ENCODE data around the gene ITGA1. TPM values are rescaled to one million over a fixed set of nuclear protein-coding genes. Genes with fewer than 3 reads are reported as not detected.
"Not testable (repeated sequence)": the region's sequence is repeated elsewhere in the genome, so short reads cannot be mapped to it uniquely, and the experiment has no call there.

ITGA1 gene
- total RNA-seq, 1 experiment from 2014 or later, result 0.71 TPM

DNA sequence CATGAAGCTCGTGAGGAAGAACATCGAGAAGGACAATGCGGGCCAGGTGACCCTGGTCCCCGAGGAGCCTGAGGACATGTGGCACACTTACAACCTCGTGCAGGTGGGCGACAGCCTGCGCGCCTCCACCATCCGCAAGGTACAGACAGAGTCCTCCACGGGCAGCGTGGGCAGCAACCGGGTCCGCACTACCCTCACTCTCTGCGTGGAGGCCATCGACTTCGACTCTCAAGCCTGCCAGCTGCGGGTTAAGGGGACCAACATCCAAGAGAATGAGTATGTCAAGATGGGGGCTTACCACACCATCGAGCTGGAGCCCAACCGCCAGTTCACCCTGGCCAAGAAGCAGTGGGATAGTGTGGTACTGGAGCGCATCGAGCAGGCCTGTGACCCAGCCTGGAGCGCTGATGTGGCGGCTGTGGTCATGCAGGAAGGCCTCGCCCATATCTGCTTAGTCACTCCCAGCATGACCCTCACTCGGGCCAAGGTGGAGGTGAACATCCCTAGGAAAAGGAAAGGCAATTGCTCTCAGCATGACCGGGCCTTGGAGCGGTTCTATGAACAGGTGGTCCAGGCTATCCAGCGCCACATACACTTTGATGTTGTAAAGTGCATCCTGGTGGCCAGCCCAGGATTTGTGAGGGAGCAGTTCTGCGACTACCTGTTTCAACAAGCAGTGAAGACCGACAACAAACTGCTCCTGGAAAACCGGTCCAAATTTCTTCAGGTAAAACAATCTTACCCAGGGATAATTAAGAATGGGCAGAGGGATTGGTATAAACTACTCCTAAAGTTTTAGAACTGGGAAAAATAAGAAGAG, 12.9 kb downstream of the ITGA1 start:
- DNase-seq (ENCODE audit: low spot score), result peak; percentile 62

DNA sequence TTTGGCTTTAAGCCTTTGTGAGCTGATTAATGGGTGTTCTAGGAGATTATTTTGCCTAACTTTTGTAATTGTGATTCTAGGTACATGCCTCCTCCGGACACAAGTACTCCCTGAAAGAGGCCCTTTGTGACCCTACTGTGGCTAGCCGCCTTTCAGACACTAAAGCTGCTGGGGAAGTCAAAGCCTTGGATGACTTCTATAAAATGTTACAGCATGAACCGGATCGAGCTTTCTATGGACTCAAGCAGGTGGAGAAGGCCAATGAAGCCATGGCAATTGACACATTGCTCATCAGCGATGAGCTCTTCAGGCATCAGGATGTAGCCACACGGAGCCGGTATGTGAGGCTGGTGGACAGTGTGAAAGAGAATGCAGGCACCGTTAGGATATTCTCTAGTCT, 13.6 kb downstream of the ITGA1 start:
- no peak for DNase-seq (ENCODE audit: low spot score)

DNA sequence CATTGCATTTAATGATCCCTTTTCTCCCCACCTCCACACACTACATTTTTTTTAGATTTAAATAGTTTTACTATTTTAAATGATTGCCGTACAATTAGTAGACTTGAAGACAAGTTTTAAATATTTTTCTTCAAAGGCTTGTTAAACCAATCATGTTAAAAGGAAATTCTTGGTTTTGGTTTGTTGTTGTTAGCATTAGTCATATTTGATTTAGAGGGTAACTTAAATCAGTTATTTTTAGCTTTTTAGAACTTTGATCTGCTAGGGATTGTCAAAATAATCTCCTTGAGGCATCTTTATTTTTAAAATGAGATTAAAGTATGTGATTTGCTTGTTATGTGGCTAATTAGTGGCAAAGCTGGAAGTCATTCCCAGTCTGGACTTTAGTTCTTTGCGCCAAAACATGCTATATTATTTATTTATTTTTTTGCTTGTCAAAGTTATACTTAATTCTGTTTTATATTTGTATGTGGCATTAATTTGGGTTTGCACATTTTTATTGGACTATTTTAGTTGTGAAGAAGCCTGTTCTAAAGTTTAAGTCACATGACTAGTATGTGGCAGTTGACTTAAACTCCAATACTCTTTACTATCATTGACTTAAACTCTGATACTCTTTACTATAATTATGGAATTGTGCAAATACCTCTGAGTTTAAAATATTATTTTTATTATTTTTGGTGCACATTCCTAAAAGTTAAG, 14.7 kb downstream of the ITGA1 start:
- DNase-seq (ENCODE audit: low spot score), result no peak

DNA sequence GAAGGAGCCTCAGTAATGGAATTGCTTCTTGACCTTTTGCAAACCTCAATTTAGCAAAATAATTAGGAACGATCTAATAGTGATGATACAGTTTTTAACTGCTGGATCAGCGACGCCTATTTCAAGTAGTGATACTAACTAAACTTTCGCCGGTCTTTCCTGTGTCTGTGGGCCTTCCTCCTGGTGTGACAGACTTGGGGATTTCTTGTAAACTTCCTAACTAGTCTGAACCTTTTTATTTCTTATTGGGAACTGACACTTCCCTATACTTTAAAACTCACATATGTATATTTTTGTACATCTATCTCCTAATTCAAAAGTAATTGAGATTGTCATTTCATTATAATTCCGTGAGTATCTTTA, 15.2 kb downstream of the ITGA1 start:
- DNase-seq (ENCODE audit: low spot score), result no peak

DNA sequence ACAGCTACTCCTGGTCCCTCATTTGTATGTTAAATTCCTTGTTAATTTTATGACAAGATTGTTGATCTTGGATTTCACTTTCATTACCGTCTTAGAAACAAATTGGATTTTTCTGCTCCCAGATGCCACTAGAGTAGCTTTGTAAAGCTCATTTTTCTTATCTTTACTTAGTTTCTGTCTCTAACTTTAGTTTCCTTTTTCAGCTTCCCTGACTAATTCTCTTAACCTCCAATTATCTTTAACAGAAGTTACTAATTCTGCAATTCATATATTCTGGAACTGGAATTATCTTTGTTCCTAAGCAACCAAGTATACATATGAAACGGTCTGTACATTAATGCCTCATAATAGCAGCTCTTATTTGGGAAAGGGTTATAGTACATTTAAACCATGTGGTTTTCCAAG, 16.7 kb downstream of the ITGA1 start:
- DNase-seq (ENCODE audit: low spot score), result no peak

DNA sequence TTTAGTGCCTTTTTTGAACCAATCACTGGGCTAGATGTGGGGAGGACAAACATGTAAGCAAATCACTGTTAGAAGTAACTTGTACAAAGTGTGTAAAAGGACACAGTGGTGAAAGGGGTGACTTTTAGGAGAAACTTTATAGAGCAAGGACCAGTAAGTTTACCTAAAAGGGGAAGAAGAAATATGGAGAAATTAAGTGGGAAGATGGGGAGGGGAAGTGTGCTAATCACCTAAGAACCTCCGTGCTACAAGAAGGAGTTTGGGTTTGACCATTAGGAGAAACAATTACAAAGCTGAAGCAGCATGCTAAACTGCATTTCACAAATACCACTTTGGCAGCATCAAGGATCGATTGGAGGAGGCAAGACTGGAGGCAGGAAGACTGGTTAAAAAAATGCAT, 17.3 kb downstream of the ITGA1 start:
- no peak for DNase-seq (ENCODE audit: low spot score)

DNA sequence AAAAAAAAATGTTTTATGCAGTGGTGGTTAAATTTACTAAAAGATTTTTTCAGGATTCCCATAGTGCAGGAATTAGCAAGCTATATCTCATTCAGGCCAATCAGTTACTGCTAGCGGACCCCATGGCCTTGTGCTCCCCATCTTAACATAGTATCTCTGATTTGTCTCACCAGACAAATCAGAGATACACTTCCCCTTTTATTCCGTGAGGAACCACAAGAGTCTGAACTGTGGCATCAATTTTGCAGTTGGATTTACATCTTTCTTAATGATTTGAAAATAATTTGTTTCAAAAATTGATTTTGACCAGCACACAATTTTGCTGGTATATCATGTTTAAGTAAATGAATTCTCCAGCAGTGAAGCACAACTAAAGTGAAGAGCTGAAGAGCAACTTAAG, 17.9 kb downstream of the ITGA1 start:
- DNase-seq (ENCODE audit: low spot score), result no peak

DNA sequence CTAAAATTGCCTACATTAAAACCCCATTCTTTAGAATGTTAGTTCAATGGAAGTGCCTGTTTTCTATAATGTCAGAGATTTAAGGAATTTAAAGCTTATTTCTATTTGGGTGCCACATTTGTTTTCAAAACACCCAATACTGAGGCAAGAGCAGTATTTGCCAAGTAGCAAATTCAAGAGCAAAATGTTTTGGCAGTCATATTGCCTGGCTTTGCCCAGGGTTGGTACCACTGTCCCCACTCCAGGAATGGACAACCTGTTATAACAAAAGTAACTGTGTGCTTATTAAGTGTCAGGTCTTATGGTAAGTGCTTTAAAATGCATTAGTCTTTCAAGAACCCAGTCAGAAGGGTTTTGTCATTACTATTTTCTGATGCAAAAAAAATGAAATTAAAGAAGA, 19.3 kb downstream of the ITGA1 start:
- DNase-seq (ENCODE audit: low spot score), result no peak

DNA sequence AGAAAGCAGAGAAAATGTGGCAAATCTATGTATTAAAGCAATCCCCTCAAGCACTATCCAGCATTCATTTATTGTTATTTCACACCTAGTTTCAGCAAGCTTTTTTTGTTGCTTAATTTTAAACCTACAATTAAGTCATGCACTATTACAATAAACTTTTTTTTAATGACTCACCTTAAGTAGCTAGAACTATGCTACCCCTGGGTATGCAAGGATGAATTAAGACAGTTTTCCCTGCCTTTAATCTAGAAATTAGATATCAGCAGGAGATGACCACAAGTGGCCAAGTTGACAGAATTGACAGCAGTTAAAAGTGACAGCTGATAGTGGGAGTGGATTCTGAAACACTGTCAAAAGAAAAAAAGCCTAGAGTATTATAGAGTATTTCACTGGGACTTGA, 20.0 kb downstream of the ITGA1 start:
- DNase-seq (ENCODE audit: low spot score), result no peak

DNA sequence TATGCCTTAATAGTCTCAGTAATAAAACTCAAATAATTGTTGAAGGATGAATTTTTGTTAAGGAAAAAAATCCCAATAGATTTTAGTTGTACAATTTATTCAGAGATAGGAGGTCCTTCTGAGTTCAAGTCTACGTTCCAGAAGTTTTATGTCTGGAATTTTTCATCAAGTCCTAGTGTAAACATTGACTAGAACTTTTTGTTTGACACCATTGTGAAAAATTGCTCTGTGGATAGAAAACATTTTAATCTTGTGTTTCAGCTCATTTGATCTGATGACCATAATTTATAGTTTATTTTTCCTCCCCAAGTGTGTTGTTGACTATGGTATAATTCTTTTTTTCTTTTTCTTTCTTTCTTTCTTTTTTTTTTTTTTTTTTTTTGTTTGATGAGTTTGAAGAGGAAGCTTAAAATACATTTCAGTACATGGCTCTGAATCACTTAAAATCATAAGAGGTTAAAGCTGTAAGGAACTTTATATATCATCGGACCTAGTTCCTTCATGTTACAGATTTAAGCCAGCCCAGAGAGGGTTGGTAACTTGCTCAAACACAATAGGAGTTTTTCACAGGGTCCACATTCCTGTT, 20.7 kb downstream of the ITGA1 start:
- no peak for DNase-seq (ENCODE audit: low spot score)

DNA sequence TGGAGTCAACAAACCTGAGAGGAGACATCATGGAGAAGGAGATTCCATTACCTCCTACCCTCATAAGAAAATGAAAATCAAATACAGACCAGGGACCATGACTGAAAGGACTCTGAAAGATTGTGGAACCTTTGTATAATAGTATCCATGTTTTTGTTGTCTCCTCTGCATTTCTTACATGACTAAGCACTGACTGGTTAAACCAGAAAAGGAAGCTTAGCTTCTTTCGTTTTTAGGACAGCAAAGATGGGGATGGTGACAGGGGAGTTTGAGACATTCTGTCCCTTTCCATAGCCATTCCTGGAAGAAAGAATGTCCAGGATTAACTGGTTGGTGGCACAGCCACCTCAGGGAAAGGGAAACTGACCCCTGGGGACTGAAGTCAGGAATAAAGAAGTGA, 22.2 kb downstream of the ITGA1 start:
- DNase-seq (ENCODE audit: low spot score), result no peak

DNA sequence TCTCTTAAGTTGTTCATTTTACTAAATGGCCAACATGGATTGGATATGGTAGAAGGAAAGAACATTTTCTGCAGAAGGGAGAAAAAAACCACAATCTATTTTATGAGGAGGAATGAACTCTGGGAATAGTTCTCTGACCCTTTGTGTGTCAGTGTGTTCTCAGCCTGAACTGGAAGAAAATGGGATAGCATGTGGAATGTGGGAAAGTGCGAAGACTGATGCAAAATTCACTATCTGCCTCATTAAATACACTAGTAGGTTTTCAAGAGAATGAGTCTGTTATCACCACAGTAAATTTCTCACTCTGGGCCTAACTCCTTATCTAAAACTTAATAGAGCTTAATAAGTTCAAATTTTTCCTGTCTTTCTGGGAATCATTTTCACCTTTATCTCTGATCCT, 22.7 kb downstream of the ITGA1 start:
- DNase-seq (ENCODE audit: low spot score), result no peak

DNA sequence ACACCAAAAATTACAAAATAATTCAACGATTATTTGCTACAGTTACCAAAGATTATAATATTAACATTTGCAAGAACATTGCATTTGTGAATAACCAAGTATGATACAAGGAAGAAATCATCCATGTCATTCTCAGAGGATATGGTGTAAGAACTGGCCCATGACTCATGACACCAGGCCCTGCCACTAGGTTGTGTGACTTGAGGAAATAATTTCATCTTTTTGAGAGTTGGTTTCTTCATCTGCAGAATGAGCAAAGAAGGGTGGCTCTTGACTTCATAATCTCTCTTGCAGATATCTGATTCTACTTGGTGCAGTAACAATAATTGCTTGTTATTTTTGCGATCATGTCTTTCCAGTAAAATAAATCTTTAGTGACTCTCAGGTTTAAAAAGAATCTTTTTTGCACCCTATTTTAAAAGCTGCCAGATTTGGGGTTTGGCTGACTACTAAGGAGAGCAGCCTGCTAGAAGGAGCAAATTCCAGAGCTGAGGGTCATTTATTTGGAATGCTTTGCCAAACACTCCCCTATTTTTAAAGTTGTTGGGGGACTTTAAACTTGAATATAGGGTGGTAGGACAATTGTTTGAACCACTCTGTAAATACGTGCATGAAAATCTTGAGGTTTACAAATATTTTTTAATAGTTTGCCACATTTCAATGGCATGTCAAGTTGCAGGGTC, 23.5 kb downstream of the ITGA1 start:
- peak; percentile 13 for DNase-seq (ENCODE audit: low spot score)

DNA sequence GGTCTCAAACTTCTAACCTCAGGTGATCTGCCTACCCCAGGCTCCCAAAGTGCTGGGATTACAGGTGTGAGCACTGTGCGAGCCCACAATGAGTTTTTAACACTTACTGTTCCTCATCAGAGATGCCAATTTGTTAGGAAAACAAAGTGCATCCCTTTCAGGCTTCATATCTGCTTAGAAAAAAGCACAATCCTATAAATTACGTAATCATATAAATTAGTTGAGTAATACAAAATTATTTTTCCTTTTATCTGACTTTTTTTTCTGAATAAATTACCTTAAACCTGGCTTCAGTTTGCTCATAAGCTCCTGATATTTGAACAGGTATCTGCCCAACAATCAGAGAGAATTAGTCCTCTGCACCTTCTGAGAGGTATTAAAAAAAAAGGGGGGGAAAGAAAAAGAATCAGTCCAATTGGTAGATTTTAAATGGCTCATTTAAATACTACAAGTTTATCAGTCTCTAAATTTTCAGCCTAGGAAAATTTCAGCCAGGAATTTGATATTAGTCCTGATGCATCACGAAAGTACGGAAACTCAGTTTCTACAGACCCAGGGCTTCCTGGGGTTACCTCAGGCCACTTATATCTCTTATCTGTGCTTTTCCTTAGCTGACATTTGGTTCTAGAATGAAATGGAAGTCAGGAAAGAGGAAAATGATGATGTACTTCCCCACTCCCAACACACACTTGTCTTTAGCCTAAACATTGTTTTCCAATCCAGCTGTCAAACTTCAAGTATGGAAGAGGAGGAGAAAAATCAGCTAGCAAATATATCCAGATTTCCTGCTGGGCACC, 26.8 kb downstream of the ITGA1 start:
- DNase-seq (ENCODE audit: low spot score), result no peak

DNA sequence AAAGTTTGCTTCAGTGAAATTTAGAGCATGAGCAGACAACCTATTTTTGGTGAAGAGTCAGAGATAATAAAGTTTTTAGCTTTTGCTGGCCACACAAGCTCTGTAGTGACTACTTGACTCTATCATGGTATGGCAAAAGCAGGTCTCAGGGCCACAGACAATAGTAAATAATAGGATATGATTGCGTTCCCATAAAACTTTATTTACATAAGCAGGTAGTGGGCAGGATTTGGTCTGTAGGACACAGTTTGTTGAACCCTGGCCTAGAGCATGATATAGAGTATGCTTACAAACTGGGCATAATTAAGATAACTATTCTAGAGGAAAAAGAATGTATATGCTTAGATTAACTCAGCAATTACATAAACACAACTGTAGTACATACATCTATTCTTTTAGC, 30.1 kb downstream of the ITGA1 start:
- no peak for DNase-seq (ENCODE audit: low spot score)

DNA sequence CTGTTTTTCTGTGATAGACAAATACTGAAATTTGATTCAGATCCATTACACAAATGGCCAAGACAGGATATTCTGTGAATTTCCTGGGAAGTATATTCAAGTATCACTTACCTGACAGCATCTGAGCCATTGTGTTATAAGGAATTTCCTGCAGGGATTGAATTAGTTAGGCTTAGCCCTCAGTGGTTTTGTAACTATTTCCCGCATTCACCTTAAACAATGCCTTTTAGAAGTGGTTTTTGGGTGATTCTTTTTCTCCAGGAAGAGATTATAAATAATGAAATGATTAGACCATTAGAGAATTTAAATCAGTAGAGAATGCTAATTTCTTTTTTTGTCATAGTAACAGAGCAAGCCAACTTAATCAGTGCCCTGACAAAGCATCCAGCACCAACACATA, 30.6 kb downstream of the ITGA1 start:
- no peak for DNase-seq (ENCODE audit: low spot score)

DNA sequence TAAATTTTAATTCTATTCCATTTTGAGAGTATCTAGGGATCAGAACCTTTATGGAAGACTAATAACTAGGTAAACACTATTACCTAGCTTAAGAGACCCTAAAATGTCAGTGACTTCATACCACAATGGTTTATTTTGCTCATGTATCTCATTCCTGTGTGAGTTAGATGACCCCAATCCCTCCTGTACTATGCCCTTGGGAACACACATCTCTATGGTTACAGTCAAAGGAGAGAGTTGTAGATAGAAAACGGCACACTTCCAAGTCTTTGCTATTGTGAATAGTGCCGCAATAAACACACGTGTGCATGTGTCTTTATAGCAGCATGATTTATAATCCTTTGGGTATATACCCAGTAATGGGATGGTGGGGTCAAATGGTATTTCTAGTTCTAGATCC, 31.1 kb downstream of the ITGA1 start:
- not testable (repeated sequence) for DNase-seq (ENCODE audit: low spot score)

DNA sequence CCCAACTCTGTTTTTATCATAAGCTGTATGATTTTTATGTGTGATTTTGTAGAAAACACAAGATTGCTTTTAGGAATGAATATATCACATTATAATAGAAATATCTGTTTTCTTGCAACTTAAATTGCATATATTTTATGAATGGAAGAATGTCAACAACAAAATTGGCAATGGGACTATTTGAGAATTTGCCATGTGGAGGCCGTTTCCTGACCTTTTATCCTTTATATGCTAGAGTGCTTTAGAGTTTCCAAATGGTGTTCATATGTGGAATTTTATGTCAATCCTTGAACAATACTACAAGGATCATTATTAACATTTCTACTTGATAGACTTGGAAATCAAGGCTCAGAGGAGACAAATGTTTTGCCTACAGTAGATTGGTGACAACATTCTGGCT, 34.2 kb downstream of the ITGA1 start:
- DNase-seq (ENCODE audit: low spot score), result no peak

DNA sequence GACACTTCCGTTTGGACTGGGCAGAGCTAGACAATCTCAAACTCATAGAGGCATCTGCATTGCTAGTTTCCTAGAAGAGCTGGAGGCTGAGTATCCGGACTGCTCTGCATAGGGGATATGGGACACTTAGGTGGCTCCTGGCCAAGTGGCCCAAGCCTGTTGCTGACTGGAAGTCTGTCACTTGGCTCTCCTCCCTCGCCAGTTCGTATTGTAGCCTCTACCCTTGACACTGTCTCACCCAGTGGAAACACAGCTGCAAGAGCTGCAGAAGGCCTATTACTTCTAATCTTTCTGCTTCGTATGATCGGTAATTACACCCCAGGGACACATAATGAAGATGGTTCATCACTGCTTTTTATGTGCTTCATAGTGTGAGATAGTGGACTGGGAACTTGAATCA, 34.7 kb downstream of the ITGA1 start:
- no peak for DNase-seq (ENCODE audit: low spot score)

DNA sequence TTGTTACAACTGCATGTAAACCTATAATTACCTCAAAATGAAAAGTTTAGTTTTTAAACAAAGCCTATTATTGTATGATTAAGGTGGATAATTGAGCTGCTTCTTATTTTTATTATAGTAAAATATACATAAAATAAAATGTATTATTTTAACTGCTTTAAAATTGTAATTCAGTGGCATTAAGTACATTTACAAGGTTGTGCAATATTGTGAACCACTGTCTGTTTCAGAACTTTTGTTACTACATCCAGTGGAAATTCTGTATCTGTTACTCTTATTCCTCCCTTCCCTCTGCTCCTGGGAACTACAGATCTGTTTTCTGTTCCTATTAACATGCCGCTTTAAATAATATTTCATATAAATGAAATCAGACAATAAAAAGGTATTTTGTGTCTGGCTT, 37.1 kb downstream of the ITGA1 start:
- DNase-seq (ENCODE audit: low spot score), result no peak

DNA sequence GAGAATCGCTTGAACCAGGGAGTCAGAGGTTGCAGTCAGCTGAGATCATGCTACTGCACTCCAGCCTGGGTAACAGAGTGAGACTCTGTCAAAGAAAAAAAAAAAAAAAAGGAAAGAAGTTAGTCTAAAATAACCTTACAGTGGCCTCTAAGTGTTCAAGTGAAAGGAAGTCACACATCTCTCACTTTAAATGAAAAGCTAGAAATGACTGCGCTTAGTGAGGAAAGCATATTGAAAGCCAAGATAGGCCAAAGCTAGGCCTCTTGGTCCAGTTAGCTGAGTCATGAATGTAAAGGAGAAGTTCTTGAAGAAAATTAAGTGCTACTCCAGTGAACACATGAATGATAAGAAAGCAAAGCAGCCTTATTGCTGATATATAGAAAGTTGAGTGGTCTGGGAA, 38.1 kb downstream of the ITGA1 start:
- no peak for DNase-seq (ENCODE audit: low spot score)

DNA sequence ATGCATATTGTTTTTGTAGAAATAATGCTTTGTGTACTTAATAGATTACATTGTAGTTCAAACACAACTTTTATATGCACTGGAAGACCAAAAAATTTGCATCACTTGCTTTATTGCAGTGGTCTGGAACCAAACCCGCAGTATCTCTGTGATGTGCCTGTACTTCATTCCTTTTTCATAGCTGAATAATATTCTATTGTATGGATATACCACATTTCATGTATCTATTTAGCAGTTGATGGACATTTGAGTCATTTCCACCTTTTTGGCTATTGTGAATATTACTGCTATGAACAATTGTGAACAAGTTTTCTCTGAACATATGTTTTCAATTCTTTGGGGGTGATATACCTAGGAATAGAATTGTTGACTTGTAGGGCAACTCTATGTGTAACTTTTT, 40.1 kb downstream of the ITGA1 start:
- DNase-seq (ENCODE audit: low spot score), result no peak
